ENCODE data around the gene DHRSX.

- TF ChIP-seq ZNF274 (IDR thresholded peaks at IDR 0.05; ENCODE audit: low read depth, low read length), result no peak
- TF ChIP-seq YY1 (IDR thresholded peaks at IDR 0.05; ENCODE audit: insufficient read depth, insufficient read length), result no peak
These were observed 270.3 kb downstream of the DHRSX start for GRCh38 chrX:2230457-2230856.
